Measurements from ENCODE around the gene OXT.
"Not testable (repeated sequence)": the region's sequence is repeated elsewhere in the genome, so short reads cannot be mapped to it uniquely, and the experiment has no call there.

The OXT gene

DNA sequence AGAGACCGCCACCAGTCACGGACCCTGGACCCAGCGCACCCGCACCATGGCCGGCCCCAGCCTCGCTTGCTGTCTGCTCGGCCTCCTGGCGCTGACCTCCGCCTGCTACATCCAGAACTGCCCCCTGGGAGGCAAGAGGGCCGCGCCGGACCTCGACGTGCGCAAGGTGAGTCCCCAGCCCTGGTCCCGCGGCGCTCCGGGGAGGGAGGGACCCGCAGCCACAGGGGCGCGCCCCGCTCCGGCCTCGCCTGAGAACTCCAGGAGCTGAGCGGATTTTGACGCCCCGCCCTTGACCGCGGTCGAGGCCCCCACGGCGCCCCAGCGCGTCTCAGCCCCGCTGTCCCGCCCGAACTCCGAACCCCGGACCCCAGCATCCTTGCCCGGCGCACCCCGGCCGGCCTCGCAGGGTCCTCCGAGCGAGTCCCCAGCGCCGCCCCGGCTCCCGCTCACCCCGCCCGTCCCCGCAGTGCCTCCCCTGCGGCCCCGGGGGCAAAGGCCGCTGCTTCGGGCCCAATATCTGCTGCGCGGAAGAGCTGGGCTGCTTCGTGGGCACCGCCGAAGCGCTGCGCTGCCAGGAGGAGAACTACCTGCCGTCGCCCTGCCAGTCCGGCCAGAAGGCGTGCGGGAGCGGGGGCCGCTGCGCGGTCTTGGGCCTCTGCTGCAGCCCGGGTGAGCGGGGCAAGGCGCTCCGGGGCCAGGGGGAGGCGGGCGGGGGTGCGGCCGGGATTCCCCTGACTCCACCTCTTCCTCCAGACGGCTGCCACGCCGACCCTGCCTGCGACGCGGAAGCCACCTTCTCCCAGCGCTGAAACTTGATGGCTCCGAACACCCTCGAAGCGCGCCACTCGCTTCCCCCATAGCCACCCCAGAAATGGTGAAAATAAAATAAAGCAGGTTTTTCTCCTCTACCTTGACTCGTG lies at the start of gene OXT:
OXT (plus strand) TSS at position 11 of the 920 bp plus-strand sequence; CDS start at position 47, 36 bp downstream.
- DNase-seq (ENCODE audit: low read depth in 2 of 2), result peak in 1 of 2 experiments; percentile 4

DNA sequence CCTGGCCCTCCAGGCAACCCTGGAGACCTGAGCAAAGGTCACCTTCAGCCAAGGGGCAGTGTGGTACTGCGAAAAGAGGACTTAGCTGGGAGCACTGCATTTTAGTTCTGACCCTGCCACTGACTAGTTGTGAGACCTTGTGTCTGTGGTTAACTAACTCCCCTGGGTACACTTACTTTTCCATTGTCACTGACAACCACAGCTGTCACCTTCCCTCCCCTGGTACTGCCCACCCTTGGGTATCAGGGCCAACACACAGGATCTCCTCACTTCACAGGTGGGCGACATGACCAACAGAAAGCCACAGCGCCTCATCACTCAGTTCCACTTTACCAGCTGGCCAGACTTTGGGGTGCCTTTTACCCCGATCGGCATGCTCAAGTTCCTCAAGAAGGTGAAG lies 49.6 kb upstream of the OXT start:
- DNase-seq (ENCODE audit: low read depth in 2 of 2), result no peak

DNA sequence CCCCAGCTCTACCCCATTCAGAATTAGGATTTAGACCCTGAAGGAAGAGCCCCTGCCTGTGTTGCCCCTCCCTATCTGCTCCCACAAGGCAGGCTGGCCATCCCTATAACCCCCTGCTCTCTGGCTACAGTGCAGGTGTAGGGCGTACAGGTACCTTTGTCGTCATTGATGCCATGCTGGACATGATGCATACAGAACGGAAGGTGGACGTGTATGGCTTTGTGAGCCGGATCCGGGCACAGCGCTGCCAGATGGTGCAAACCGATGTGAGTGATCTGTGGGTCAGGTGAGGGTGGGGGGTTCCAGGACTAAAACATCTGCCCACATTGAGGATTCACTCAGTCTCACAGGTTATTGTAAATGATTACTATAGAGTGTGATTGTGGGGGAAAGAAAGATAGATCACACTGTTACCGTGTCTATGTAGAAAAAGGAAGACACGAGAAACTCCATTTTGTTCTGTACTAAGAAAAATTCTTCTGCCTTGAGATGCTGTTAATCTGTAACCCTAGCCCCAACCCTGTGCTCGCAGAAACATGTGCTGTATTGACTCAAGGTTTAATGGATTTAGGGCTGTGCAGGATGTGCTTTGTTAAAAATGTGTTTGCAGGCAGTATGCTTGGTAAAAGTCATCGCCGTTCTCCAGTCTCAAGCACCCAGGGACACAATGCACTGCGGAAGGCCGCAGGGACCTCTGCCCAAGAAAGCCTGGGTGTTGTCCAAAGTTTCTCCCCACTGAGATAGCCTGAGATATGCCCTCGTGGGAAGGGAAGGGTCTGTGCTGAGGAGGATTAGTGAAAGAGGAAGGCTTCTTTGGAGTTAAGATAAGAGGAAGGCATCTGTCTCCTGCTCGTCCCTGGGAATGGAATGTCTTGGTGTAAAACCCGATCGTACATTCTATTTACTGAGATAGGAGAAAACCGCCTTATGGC lies 48.6 kb upstream of the OXT start:
- not testable (repeated sequence) for DNase-seq (ENCODE audit: low read depth in 2 of 2)

DNA sequence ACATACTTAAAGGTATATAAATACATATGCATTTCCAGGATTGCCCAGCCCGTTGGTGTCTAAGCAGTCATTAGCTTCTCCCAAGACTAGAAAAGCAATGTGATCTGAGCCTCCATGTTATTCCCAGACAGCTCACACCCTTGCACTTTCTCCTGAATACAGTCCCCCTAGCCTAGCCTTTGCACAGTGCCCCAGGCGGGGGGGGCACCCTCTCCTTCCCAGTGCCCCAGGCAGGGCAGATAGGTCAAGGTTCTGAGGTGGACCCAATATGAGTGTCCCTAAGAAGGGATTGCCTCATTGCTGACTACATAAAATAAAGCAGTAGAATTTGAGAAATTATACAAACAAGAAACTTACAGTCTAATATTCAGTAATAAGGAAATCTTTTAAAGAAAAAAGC lies 43.4 kb upstream of the OXT start:
- no peak for DNase-seq (ENCODE audit: low read depth in 2 of 2)

DNA sequence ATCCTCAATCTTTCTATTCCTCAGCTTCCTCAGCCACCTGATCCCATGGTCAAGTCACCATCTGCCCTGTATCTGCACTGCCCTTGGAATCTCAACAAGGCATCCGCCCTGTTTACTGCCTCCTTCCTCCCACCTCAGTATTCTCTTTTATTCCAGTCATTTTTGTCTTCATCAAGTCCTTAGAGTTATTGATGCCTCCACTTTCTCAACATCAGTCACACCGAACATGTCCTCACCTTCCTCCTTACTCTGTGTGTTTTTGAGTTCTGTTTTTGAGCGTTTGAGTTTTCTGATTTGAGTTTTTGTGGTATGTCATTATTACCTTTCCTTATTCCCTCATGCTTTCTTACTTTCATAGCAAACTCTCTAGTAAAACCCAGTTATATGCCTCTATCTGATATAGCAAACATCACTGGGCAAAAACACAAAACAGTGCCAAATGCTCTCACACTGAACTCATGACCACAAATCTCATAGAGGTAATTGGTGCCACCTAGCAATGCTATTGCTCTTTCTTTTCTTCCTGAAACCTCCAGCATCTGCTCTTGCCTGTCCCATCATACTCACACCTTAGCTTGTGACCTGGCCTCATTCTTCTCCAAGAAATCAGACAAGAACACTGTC lies 39.8 kb upstream of the OXT start:
- no peak for DNase-seq (ENCODE audit: low read depth in 2 of 2)

DNA sequence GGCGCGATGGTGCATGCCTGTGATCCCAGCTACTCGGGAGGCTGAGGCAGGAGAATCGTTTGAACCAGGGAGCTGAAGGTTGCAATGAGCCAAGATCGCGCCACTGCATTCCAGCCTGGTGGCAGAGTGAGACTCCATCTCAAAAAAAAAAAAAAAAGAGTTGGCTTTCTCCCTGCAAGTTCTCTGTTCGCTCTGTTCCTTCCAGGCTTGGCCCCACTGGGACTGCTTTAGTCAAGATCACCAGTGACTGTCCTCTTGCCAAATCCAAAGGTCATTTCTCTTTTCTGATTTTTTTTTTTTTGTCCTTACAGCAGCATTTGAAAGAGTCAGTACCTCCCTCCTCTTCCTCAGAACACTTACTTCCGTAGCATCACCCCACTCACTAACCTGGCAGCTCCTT lies 38.8 kb upstream of the OXT start:
- no peak for DNase-seq (ENCODE audit: low read depth in 2 of 2)

DNA sequence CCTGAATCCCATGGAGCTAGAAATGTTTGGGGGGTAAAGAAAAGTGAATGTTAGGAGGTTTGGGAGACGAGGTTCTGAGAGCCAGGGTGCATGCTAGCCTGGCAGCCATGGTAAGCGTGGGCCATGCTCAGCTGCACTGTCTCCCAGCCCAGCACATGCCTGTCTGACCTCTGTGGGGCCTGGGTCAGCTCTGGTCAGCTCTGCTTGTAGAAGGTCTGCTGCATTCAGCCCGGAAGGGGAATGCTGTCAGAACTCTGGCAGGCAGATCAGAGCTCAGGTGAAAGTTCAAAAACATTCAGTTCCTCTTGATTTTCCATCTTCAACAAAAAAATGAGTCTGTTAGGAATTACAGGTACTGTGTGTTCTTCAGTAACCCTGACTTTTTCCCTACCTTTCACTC lies 33.8 kb upstream of the OXT start:
- DNase-seq (ENCODE audit: low read depth in 2 of 2), result no peak

DNA sequence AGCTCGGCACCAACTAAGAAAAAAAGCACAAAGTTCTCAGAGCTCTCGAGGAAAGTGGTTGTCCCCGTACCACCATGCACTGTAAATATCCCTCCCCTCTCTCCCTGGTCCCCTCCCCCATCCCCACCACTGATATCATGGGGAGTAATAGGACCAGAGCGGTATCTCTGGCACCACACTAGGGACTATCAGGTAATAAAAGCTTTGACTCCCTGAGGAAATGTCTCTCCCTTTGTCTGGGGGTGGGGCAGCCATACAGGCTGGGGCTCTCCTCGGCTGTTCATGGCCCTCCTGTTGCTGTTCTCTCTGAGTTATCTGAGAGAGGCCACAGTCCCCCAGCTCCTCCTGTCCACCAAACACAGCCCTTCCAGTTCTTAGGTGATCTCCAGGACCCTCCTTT lies 33.0 kb upstream of the OXT start:
- DNase-seq (ENCODE audit: low read depth in 2 of 2), result no peak

DNA sequence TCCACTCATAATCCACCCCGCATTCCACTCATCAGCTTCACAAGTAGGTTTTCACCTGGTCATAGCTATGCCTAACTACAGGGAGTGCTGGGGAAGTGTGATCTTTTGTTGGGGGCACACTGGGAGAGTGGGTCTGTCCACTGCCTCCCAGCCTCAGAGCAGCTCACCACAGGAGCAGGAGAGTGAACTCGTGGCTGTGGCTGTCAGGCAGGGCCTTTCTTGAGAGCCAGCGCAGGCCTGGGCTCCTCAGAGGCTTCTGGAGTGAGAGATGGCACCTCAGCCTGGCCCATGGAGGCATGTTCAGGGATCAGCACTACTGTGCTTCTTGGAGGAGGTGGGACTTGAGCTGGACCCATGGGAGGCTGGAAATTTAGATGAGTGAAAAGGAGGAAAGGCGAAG lies 32.0 kb upstream of the OXT start:
- no peak for DNase-seq (ENCODE audit: low read depth in 2 of 2)

DNA sequence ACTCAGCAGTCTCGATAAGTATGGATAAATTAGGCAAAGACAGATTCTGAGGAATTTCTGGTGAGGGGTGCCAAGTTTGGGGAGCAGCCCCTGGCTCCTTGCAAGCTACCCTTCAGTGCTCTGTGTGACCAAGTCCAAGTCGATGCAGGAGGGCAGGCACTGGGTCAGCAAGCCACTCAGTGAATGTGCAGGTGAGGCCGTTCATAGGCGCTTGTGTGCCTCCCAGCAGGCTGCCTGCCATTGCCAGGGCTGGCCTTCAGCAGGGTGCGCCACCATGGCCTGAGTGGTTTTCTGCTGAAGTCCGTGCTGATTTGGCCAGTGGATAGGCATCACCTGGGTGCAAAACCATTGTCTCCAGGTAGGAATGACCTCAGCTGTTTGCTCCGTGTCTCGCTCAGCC lies 31.3 kb upstream of the OXT start:
- no peak for DNase-seq (ENCODE audit: low read depth in 2 of 2)

DNA sequence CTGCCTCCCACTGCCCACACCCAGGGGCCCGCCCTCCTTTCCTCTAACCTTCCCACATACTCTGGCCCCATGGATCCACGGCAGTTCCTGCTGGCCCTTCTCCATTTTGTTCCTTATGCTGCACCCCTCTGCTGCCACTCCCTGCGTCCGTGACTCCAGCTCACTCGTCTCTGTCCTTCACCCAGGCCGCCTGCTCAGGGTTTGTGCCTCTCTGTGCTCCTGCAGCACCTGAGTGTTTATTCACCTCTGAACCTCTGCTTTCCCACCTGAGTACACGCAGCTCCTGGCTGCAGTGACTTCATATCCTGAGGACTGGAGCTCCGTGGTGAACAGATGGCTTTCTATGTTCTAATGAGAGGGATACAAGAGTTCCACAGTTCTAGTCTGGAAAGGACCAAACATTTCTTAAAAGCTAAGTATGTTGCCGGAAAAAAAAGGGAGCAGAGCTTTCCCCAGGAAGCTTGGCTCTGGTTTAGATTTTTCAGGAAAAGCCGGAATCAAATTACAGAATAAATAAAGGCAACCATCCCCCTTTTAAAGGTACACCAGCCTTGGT lies 29.5 kb upstream of the OXT start:
- DNase-seq (ENCODE audit: low read depth in 2 of 2), result no peak

DNA sequence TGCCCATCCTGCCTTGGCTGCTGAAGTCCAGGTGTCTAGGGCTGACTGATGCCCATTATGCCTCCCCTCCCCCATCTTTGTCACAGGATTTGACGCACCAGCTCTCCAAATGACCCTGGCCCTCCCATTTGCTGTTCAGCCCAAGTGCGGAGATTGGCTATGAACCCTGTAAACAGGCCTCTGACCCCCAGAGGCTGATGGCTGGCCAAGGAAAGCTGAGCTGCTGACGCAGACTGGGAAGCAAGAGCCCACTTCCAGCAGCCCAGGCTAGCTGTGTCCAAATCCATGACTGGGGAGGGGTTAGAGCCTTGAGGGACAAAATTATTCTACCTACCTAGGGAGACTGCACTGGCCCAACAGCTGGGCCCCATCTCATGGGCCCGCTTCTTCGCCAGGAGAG lies 28.8 kb upstream of the OXT start:
- no peak for DNase-seq (ENCODE audit: low read depth in 2 of 2)

DNA sequence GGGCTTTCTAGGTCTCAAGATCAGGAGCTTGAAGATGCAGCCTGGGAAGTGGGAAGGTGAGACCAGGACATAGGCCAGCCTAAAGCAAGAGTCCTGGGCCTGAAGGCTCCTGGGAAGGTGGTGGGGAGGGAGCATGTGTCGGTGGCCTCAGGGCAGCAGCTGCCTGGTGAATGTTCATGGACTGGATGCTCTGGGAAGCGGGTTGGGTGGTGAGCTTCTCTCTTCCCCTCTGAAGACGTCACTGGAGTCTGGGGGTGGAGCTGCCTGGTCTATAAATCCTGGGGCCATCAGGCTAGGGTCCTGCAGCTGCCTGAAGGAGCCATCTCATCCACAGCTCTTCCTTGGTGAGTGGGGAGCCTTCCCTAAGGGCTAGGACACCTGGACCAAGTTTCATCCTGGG lies 28.1 kb upstream of the OXT start, which contains the start of gene GNRH2:
GNRH2 (plus strand) TSS at position 301 of the 400 bp plus-strand sequence. CDS start 793 bp downstream, outside the sequence.
- DNase-seq (ENCODE audit: low read depth in 2 of 2), result no peak

DNA sequence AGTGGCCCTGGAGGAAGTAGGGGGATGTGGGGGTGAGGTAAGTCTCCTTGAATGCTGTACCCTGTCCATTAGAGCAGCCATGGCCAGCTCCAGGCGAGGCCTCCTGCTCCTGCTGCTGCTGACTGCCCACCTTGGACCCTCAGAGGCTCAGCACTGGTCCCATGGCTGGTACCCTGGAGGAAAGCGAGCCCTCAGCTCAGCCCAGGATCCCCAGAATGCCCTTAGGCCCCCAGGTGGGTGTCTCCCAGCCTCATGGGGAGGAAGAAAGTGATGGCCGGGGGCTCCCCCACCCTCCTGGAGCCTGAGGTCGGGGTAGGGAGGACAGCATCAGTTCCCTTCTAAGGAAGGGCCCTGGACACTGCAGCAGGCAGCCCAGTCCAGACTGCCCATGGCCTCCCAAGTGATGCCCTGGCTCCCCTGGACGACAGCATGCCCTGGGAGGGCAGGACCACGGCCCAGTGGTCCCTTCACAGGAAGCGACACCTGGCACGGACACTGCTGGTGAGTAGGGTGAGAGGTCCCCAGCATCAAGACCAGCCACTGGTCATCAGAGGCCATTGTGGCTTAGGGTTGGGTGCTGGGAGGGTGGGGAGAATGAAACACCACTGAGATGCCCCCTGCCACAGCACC lies 27.0 kb upstream of the OXT start:
- DNase-seq (ENCODE audit: low read depth in 2 of 2), result no peak

DNA sequence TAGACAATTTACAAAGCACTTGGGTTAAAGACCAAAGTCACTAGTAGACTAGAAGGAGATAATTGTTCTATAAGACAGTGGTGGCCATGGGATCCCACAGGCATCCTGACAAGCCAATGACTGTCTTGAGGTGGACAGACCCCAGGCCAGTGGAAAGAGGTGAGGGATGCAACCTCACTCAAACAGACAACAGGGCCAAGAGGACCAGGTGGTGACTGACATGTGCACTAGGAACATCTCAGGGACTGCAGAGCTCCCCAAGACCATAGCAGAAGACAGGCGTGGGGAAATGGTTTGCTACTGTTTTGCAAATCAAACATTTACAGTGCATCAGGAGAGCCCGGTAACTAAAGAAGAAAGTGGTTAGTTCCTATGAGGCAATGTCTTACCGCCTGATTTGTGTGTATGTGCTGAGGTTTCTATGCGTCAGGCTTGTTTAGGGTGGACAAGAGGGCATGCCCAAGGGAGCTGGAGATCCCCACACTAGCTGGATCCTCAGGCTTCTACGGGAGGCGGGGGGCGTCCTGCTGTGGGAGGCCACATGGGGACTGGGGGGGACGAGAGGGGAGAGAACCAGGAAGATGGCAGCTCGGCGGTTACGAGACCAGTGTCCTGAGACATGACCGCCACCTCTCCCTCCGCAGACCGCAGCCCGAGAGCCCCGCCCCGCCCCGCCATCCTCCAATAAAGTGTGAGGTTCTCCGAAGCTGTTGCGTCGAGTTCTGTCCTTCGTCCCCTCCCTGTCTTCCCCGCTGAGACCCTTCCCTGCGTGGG lies 26.2 kb upstream of the OXT start:
- peak in 1 of 2 experiments; percentile 13 for DNase-seq (ENCODE audit: low read depth in 2 of 2)

DNA sequence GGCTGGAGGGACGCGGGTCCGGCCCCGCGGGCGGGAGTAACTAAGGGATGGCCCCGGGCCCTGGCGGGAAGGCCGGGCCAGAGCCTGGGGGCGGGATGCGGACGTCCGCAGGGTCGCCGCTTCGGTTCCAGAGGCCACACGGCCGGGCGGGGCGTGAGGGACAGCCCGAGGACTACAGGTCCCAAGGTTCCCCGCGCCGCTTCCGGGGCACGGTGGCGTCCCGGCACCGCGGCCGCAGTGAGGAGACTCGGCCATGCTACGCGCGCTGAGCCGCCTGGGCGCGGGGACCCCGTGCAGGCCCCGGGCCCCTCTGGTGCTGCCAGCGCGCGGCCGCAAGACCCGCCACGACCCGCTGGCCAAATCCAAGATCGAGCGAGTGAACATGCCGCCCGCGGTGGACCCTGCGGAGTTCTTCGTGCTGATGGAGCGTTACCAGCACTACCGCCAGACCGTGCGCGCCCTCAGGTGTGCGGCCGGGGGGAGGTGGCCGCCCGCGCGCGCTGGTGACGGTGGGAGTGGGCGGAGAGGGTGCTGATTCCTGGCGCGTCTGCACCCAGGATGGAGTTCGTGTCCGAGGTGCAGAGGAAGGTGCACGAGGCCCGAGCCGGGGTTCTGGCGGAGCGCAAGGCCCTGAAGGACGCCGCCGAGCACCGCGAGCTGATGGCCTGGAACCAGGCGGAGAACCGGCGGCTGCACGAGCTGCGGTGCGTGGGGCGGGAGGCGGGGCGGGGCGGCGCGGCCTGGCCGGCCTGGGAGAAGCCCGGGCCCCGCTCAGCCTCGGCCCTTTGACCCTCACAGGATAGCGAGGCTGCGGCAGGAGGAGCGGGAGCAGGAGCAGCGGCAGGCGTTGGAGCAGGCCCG lies 25.4 kb upstream of the OXT start, which contains the start of gene MRPS26:
MRPS26 (plus strand) TSS at position 237 of the 861 bp plus-strand sequence; CDS start at position 254, 17 bp downstream.
- DNase-seq (ENCODE audit: low read depth in 2 of 2), result peak; percentile 43

DNA sequence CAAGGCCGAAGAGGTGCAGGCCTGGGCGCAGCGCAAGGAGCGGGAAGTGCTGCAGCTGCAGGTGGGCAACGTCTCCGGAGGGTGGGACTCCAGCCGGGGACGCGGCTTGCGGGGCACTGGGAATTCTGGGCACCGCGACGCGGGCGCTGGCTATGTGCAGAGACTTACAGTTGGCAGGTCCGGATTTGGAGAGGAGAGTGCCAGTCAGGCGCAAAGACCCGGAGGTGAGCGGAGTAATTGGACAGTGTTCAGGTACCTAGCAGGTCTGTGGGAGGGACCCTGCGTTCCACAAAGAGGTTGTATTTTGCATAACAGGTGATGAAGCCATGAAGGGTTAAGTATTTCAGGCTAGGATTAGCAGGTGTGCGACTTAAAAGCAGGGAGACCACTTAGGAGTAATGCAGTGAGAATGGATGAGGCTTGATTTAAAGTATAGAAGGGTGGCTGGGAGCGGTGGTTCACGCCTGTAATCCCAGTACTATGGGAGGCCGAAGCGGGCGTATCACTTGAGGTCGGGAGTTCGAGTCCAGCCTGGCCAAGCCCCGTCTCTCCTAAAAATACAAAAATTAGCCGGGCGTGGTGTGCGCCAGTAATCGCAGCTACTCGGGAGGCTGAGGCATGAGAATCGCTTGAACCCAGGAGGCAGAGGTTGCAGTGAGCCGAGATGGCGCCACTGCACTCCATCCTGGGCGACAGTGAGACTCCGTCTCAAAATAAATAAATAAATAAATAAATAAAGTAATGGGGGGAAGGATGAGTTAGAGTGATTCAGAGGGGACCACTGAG lies 24.6 kb upstream of the OXT start:
- no peak for DNase-seq (ENCODE audit: low read depth in 2 of 2)
